Measurements from ENCODE around the gene CRYGB. TPM values are rescaled to one million over a fixed set of nuclear protein-coding genes. Genes with fewer than 3 reads are reported as not detected.
"Not testable (repeated sequence)": the region's sequence is repeated elsewhere in the genome, so short reads cannot be mapped to it uniquely, and the experiment has no call there.

Gene CRYGB
- polyA plus RNA-seq, 6 donors from 2014 or later: not detected

GRCh38 chr2:208124013-208124715 is 21.8 kb downstream of the CRYGB start, which contains the start of gene CRYGD:
TSS of gene CRYGD (minus strand) at chr2:208124524. CDS start at chr2:208124473, 51 bp downstream.
- H3K27me3 Mint-ChIP-seq: peaks cover 33 to 40% (median 33%) of the 10 kb centered on the region in 3 donors
- not testable (repeated sequence) for DNase-seq
- ATAC-seq (ENCODE audit: low read depth in 2 of 2): peak; percentile 57 to 58

GRCh38 chr2:208122248-208122647 is 23.7 kb downstream of the CRYGB start:
- Mint-ChIP-seq H3K27me3 (peaks cover 28 to 38% (median 37%) of the 10 kb centered on the region in 3 donors), H3K27ac (no peak overlapping the region), H3K36me3 (no peaks in the 10 kb centered on the region), H3K4me3 (no peak overlapping the region), H3K9me3 (peaks cover 0 to 4% (median 0%) of the 10 kb centered on the region in 7 donors), H3K4me1 (peaks cover 4 to 11% (median 7%) of the 10 kb centered on the region in 3 donors)
- no peak for DNase-seq
- ATAC-seq (ENCODE audit: low read depth in 2 of 2): no peak

More at GRCh38 chr2:208124013-208124715, 21.8 kb downstream of the CRYGB start, which contains the start of gene CRYGD:
- Mint-ChIP-seq H3K4me3 (peak within 1 kb of the TSS in 6 of 8 donors; percentile 21 to 76 (median 62)), H3K4me1 (peaks cover 4 to 11% (median 7%) of the 10 kb centered on the region in 3 donors), H3K27ac (peak within 1 kb of the TSS in 1 of 6 donors; percentile 47)
- not testable (repeated sequence) for H3K9me3 Mint-ChIP-seq, H3K36me3 Mint-ChIP-seq

- no peak overlapping the region for H3K4me3 Mint-ChIP-seq
- DNase-seq (no peak), ATAC-seq (ENCODE audit: low read depth in 2 of 2) (no peak)
- H3K9me3 Mint-ChIP-seq: no peaks in the 10 kb centered on the region
- no peak overlapping the region for H3K27ac Mint-ChIP-seq
- peaks cover 0 to 3% (median 1%) of the 10 kb centered on the region in 3 donors for H3K4me1 Mint-ChIP-seq
- peaks cover 7 to 26% (median 19%) of the 10 kb centered on the region in 3 donors for H3K27me3 Mint-ChIP-seq
- no peaks in the 10 kb centered on the region for H3K36me3 Mint-ChIP-seq
Measured at GRCh38 chr2:208118918-208119317, 27.0 kb downstream of the CRYGB start.

GRCh38 chr2:208117390-208117789 is 28.6 kb downstream of the CRYGB start:
- peaks cover 3 to 35% (median 23%) of the 10 kb centered on the region in 3 donors for H3K27me3 Mint-ChIP-seq
- DNase-seq; H3K4me1 Mint-ChIP-seq; ATAC-seq (ENCODE audit: low read depth in 2 of 2); H3K9me3 Mint-ChIP-seq; H3K36me3 Mint-ChIP-seq; H3K4me3 Mint-ChIP-seq; H3K27ac Mint-ChIP-seq: not testable (repeated sequence)

GRCh38 chr2:208112969-208113368 is 33.0 kb downstream of the CRYGB start:
- Mint-ChIP-seq H3K4me1 (no peaks in the 10 kb centered on the region), H3K27me3 (peaks cover 0 to 42% (median 22%) of the 10 kb centered on the region in 3 donors), H3K27ac (no peak overlapping the region), H3K4me3 (no peak overlapping the region), H3K36me3 (no peaks in the 10 kb centered on the region), H3K9me3 (no peaks in the 10 kb centered on the region)
- ATAC-seq (ENCODE audit: low read depth in 2 of 2) (no peak), DNase-seq (no peak)

GRCh38 chr2:208112273-208112745 is 33.6 kb downstream of the CRYGB start:
- not testable (repeated sequence) for DNase-seq; H3K9me3 Mint-ChIP-seq; H3K4me1 Mint-ChIP-seq; H3K27ac Mint-ChIP-seq; H3K36me3 Mint-ChIP-seq; ATAC-seq (ENCODE audit: low read depth in 2 of 2); H3K4me3 Mint-ChIP-seq
- peaks cover 0 to 43% (median 24%) of the 10 kb centered on the region in 3 donors for H3K27me3 Mint-ChIP-seq

- peaks cover 20 to 52% (median 38%) of the 10 kb centered on the region in 3 donors for H3K27me3 Mint-ChIP-seq
- DNase-seq (no peak), ATAC-seq (ENCODE audit: low read depth in 2 of 2) (no peak)
- H3K36me3 Mint-ChIP-seq: no peaks in the 10 kb centered on the region
- no peaks in the 10 kb centered on the region for H3K4me1 Mint-ChIP-seq
- H3K9me3 Mint-ChIP-seq: peaks cover 0 to 10% (median 0%) of the 10 kb centered on the region in 7 donors
- H3K27ac Mint-ChIP-seq: no peak overlapping the region
- no peak overlapping the region for H3K4me3 Mint-ChIP-seq
Measured at GRCh38 chr2:208103616-208104015, 42.3 kb downstream of the CRYGB start.

- Mint-ChIP-seq H3K27ac (no peak overlapping the region), H3K36me3 (no peaks in the 10 kb centered on the region), H3K9me3 (peaks cover 0 to 10% (median 0%) of the 10 kb centered on the region in 7 donors), H3K27me3 (peaks cover 20 to 45% (median 32%) of the 10 kb centered on the region in 3 donors), H3K4me1 (no peaks in the 10 kb centered on the region), H3K4me3 (no peak overlapping the region)
- DNase-seq (no peak), ATAC-seq (ENCODE audit: low read depth in 2 of 2) (no peak)
Measured at GRCh38 chr2:208101716-208102631, 44.0 kb downstream of the CRYGB start.

- H3K4me3 Mint-ChIP-seq: no peak overlapping the region
- no peak for DNase-seq
- peaks cover 0 to 10% (median 0%) of the 10 kb centered on the region in 7 donors for H3K9me3 Mint-ChIP-seq
- H3K4me1 Mint-ChIP-seq: no peaks in the 10 kb centered on the region
- H3K36me3 Mint-ChIP-seq: no peaks in the 10 kb centered on the region
- no peak for ATAC-seq (ENCODE audit: low read depth in 2 of 2)
- no peak overlapping the region for H3K27ac Mint-ChIP-seq
- H3K27me3 Mint-ChIP-seq: peaks cover 22 to 34% (median 24%) of the 10 kb centered on the region in 3 donors
Measured at GRCh38 chr2:208099682-208100470, 46.1 kb downstream of the CRYGB start.

GRCh38 chr2:208098701-208099100 is 47.3 kb downstream of the CRYGB start:
- not testable (repeated sequence) for H3K4me1 Mint-ChIP-seq; H3K4me3 Mint-ChIP-seq; ATAC-seq (ENCODE audit: low read depth in 2 of 2)

GRCh38 chr2:208098267-208098666 is 47.7 kb downstream of the CRYGB start:
- Mint-ChIP-seq H3K27ac (no peak overlapping the region), H3K9me3 (peaks cover 0 to 10% (median 0%) of the 10 kb centered on the region in 7 donors), H3K36me3 (no peaks in the 10 kb centered on the region), H3K27me3 (peaks cover 22 to 28% (median 24%) of the 10 kb centered on the region in 3 donors), H3K4me3 (no peak overlapping the region), H3K4me1 (no peaks in the 10 kb centered on the region)
- DNase-seq (no peak), ATAC-seq (ENCODE audit: low read depth in 2 of 2) (no peak)

More at GRCh38 chr2:208098701-208099100, 47.3 kb downstream of the CRYGB start:
- not testable (repeated sequence) for H3K36me3 Mint-ChIP-seq, H3K27ac Mint-ChIP-seq, DNase-seq
- peaks cover 0 to 10% (median 0%) of the 10 kb centered on the region in 7 donors for H3K9me3 Mint-ChIP-seq
- peaks cover 22 to 28% (median 24%) of the 10 kb centered on the region in 3 donors for H3K27me3 Mint-ChIP-seq

- Mint-ChIP-seq H3K27ac (no peak overlapping the region), H3K9me3 (peaks cover 0 to 10% (median 0%) of the 10 kb centered on the region in 7 donors), H3K4me1 (no peaks in the 10 kb centered on the region), H3K36me3 (no peaks in the 10 kb centered on the region), H3K27me3 (peaks cover 22 to 28% (median 24%) of the 10 kb centered on the region in 3 donors), H3K4me3 (no peak overlapping the region)
- DNase-seq (no peak), ATAC-seq (ENCODE audit: low read depth in 2 of 2) (no peak)
Measured at GRCh38 chr2:208097801-208098200, 48.2 kb downstream of the CRYGB start.

All from naive B cell (primary cell).